ENCODE data around the gene FOXR1.

FOXR1 gene

GRCh38 chr11:118930094-118930712 is 41.4 kb upstream of the FOXR1 start:
- ChIA-PET CTCF (interaction anchor here (0.7 to 10.4 kb wide), 30 partner anchors 10 to 321 kb away, joined by 3 to 108 read pairs (median 5); partner anchors contain the start of genes DDX6 and UPK2), POLR2A (interaction anchor here (1.1 to 3.5 kb wide), 2 partner anchors 21 to 137 kb away, joined by 3 to 43 read pairs; no protein-coding TSS in a partner anchor)
- TF ChIP-seq CTCF (IDR thresholded peaks at IDR 0.05; ENCODE audit: insufficient read depth, low read length, missing control alignments): peak; percentile 74
- H3K4me3 ChIP-seq (ENCODE audit: low read depth, low read length): peak overlapping the region; percentile 72
- no peak for DNase-seq (ENCODE audit: low read depth, low spot score)

- TF ChIP-seq CTCF (IDR thresholded peaks at IDR 0.05; ENCODE audit: insufficient read depth, low read length, missing control alignments): no peak
- CTCF ChIA-PET: interaction anchor here (0.8 to 10.4 kb wide), 8 partner anchors 8 to 147 kb away, joined by 3 to 108 read pairs (median 10); partner anchors contain the start of gene DDX6
- H3K4me3 ChIP-seq (ENCODE audit: low read depth, low read length): no peak overlapping the region
- POLR2A ChIA-PET: no interaction called here
- no peak for DNase-seq (ENCODE audit: low read depth, low spot score)
These were observed 40.0 kb upstream of the FOXR1 start for GRCh38 chr11:118931571-118931970.

- H3K4me3 ChIP-seq (ENCODE audit: low read depth, low read length): no peak overlapping the region
- TF ChIP-seq CTCF (IDR thresholded peaks at IDR 0.05; ENCODE audit: insufficient read depth, low read length, missing control alignments): no peak
- POLR2A ChIA-PET: no interaction called here
- CTCF ChIA-PET: interaction anchor here (0.6 to 10.4 kb wide), 3 partner anchors 9 to 143 kb away, joined by 3 to 108 read pairs (median 4); partner anchors contain the start of gene DDX6
- DNase-seq (ENCODE audit: low read depth, low spot score): no peak
These were observed 38.1 kb upstream of the FOXR1 start for GRCh38 chr11:118933486-118933885.

GRCh38 chr11:118935376-118935775 is 36.2 kb upstream of the FOXR1 start:
- ChIA-PET CTCF (interaction anchor here (0.8 to 10.4 kb wide), 3 partner anchors 8 to 278 kb away, joined by 3 to 108 read pairs (median 17); partner anchors contain the start of genes BCL9L and DDX6), POLR2A (interaction anchor here (0.6 kb wide), 1 partner anchor 273 kb away, joined by 3 read pairs; no protein-coding TSS in a partner anchor)
- no peak overlapping the region for H3K4me3 ChIP-seq (ENCODE audit: low read depth, low read length)
- no peak for DNase-seq (ENCODE audit: low read depth, low spot score)
- no peak for TF ChIP-seq CTCF (IDR thresholded peaks at IDR 0.05; ENCODE audit: insufficient read depth, low read length, missing control alignments)

- ChIA-PET CTCF (interaction anchor here (0.6 to 4.6 kb wide), 10 partner anchors 9 to 278 kb away, joined by 3 to 34 read pairs (median 4); partner anchors contain the start of genes BCL9L and UPK2), POLR2A (interaction anchor here (1.4 kb wide), 1 partner anchor 146 kb away, joined by 4 read pairs; no protein-coding TSS in a partner anchor)
- DNase-seq (ENCODE audit: low read depth, low spot score): no peak
- TF ChIP-seq CTCF (IDR thresholded peaks at IDR 0.05; ENCODE audit: insufficient read depth, low read length, missing control alignments): no peak
- no peak overlapping the region for H3K4me3 ChIP-seq (ENCODE audit: low read depth, low read length)
These were observed 32.8 kb upstream of the FOXR1 start for GRCh38 chr11:118938491-118939403.

All from AG04449 (cell line).